B cell (primary cell): Measurements from ENCODE around the gene PNPO.

Source experiments
- CTCF ChIP-seq: fragments of 200-600 bp; IDR thresholded peaks from one replicate; pipeline ENCODE4 v1.8.0; 2022; ENCODE audit warnings: antibody characterized with exemption, mild to moderate bottlenecking
- EZH2 ChIP-seq: IDR thresholded peaks from 2 replicates; pipeline ENCODE4 v1.6.1; 2012; ENCODE audit warnings: borderline replicate concordance, low read depth, mild to moderate bottlenecking, moderate library complexity, low read length; ENCODE audit not compliant: insufficient read depth, poor library complexity, severe bottlenecking

GRCh38 chr17:47968836-47969235 lies 27.5 kb downstream of the PNPO start:
- TF ChIP-seq CTCF: no peak
- no peak for TF ChIP-seq EZH2
